CD4-positive, alpha-beta T cell treated with Interleukin-12 subunit alpha and Interleukin-12 subunit beta, for 1 hour (primary cell): ENCODE results near the gene UPK2.
"Not testable (repeated sequence)": the region's sequence is repeated elsewhere in the genome, so short reads cannot be mapped to it uniquely, and the experiment has no call there.

ENCODE experiments used
- DNase-seq: peaks from one replicate; pipeline ENCODE4 v3.0.0-alpha.2; 2020

UPK2 gene

GRCh38 chr11:118939404-118939915 lies 16.6 kb upstream of the UPK2 start:
- no peak for DNase-seq

DNA sequence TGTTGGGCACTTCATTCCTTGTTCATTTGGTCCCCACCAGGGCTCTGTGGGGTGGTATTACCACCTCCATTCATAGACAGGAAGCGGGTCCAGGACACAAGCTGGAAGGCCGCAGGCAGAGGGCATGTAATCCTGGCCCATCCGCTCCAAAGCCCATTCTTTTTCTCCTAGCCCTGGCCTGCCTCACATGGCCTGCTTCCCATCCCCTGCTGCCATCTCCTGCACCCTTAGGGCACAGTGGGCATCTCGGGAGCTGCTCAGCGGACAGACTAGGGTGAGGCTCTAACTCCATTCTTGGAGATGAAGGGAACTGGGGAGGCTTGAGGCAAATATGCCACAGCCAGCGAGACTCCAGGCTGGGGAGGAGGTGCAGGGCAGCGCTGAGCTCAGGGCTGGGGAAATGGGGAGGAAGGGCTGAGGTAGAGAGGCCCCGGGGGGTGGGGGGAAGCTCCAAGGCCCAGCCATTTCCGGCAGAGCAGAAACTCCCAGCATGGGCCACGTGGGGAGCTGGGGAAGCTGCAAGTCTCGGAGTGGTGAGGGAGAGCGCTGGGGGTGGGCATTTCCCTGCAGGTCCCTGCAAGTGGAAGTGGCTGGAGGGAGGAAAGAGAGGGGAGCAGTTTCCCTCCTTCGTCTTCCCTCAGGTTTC lies 16.0 kb upstream of the UPK2 start:
- DNase-seq, result peak; percentile 50

DNA sequence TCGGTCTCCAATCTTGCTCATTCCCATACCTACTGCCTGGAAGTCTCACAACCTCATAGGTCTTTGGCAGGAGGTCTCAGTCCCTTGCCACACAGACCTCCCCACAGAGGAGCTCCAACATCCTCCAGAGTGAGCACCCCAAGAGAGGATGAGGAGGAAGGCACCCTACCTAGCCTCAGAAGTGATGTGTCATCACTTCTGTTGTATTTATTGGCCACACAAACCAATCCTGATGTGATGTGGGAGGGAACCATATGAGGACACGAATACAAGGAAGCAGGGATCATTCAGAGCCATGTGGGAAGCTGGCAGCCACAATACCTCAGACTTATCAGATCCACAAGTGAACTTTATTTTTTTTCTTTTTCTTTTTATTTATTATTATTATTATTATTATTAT lies 9.0 kb upstream of the UPK2 start:
- no peak for DNase-seq

DNA sequence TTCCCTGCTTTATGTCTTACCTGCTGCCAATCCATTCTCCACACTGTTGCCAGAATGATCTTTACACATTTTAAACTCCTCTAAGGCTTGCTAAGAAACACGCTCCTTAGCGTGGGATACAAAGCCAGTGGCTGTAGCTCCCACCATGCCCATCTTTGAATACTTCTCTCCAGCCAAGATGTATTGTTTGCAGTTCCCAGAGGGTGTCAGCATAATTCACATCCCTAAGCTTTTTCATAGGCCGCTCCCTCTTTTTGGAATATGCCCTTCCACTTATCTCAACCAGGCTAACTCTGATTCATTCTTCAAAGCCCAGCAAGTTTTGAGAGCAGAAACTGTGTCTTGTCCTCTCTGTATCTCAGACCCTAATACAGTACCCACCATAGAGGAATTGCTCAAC lies 8.1 kb upstream of the UPK2 start:
- DNase-seq, result no peak

- no peak for DNase-seq
Measured at GRCh38 chr11:118953265-118953664, 2.8 kb upstream of the UPK2 start.

DNA sequence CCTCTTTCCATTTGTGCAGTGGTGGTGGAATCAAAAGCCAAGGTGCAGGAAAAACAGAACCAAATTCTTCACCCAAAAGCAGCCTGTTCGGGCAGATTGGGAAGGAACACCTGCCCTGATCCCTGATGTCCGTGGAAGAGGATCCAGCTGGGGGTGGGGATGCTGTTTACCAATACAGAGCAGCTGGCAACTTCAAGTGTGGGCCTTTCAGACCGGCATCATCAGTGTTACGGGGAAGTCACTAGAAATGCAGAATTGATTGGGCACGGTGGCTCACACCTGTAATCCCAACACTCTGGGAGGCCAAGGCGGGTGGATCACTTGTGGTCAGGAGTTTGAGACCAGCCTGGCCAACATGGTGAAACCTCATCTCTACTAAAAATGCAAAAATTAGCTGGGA lies 2.1 kb upstream of the UPK2 start:
- DNase-seq, result not testable (repeated sequence)

DNA sequence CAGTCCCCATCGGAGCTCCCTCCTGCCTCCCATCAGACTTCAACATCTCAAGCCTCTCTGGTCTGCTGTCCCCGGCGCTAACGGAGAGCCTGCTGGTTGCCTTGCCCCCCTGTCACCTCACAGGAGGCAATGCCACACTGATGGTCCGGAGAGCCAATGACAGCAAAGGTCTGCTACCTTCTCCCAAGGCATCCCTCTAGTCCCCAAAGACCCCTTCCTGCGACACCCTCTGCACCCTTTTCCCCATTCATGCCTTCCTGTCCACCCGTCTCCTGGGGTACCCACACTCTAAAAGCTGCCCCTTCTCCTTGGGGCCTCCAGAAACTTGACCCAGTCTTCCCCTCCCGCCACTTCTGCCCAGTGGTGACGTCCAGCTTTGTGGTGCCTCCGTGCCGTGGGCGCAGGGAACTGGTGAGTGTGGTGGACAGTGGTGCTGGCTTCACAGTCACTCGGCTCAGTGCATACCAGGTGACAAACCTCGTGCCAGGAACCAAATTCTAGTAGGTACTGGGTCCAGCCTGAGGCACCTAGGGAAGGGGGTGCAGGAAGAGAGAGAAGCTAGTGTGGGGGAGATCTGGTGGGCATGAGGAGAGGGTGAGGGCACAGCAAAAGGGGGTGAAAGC lies 860 bp downstream of the UPK2 start:
- DNase-seq, result no peak

- no peak for DNase-seq
Measured at GRCh38 chr11:118957549-118957948, 1.5 kb downstream of the UPK2 start.

DNA sequence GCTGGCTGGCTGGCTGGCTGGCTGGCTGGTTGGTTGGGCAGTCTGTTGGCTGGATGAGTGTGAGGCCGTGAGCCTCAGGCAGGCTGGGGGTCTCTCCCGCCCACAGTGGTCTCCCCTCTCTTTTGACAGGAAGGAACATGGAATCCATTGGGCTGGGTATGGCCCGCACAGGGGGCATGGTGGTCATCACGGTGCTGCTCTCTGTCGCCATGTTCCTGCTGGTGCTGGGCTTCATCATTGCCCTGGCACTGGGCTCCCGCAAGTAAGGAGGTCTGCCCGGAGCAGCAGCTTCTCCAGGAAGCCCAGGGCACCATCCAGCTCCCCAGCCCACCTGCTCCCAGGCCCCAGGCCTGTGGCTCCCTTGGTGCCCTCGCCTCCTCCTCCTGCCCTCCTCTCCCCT lies 1.9 kb downstream of the UPK2 start:
- no peak for DNase-seq

DNA sequence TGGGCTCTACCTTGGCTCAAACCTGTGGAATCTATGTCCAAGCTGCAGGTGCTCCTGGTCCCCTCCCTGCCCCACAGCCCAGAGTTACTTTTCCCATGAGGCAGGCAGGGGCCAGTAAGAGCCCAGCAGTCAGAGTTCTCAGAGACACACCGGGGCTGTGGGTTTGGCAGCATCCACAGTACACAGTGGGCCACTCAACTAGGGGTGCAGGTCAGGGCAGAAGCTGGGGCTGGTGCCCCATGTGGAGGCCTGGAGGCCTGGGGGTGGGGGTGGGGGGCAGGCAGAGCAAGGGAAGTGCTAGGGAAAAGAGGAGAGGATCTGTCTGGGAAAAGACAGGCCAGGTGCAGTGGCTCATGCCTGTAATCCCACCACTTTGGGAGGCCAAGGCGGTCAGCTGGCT lies 2.5 kb downstream of the UPK2 start:
- DNase-seq, result no peak

- DNase-seq, result no peak
Measured at GRCh38 chr11:118961189-118961588, 5.1 kb downstream of the UPK2 start.

DNA sequence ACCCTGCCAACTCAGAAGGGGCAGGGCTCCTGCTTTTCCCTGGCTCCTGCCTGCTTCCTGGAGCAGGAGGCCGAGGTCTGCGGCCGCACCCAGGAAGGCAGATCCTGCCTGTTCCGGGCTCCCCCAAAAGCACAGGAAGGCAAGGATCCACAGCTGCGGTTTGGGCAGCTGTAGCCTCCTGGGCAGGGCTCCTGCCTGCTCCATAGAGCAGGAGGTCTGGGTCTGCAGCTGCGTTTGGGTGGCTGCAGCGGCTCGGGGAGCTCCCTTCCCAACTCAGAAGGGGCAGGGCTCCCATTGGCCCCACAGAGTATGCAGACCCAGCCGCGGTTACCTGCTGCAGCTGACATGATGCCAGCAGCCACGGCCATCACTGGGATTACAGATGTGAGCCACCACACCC lies 5.5 kb downstream of the UPK2 start:
- no peak for DNase-seq

- DNase-seq, result not testable (repeated sequence)
Measured at GRCh38 chr11:118969508-118969907, 13.4 kb downstream of the UPK2 start.

GRCh38 chr11:118971646-118972045 lies 15.5 kb downstream of the UPK2 start, which contains the start of gene FOXR1:
Gene FOXR1, plus strand, starts transcription at chr11:118971761. Its CDS starts 171 bp downstream, at chr11:118971932.
- no peak for DNase-seq

DNA sequence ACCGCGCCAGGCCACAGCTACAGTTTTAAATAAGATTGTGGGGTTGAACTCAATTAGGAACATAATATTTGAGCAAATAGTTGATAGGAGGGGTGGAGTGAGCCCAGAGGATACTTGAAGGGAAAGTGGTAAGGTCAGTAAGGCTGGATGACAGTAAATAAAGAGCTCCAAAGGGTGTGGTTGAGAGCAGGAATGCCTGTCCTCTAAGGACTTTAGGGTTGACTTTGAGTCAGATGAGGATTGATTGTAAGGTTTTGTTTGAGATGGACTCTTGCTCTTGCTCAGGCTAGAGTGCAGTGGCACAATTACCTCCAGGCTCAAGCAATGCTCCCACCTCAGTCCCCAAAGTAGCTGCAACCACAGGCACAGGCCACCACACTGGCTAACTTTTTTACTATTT lies 17.9 kb downstream of the UPK2 start:
- no peak for DNase-seq

GRCh38 chr11:118975771-118976709 lies 19.9 kb downstream of the UPK2 start:
- no peak for DNase-seq

- DNase-seq, result no peak
Measured at GRCh38 chr11:118979434-118979833, 23.3 kb downstream of the UPK2 start.

- no peak for DNase-seq
Measured at GRCh38 chr11:118980191-118980881, 24.2 kb downstream of the UPK2 start.

- not testable (repeated sequence) for DNase-seq
Measured at GRCh38 chr11:118984337-118984736, 28.2 kb downstream of the UPK2 start.

DNA sequence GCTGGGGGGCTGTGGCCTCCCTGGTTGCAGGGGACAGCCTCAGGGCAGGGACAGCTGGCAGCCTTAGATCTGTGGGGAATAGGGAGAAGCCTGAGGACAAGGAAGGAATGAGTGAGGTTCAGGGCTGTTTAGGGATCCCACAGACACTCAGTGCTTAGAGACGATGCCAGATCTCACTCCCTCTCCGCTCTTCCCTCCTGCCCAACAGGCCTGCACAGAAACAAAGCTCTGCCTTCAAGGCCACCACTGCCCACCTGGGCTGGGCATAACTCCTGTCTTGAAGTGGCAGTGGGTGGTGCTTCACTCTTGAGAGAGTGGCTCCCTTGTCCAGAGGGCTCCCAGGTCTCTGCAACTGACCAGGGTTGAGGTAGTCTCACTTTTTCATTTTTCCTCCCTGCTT lies 28.7 kb downstream of the UPK2 start:
- DNase-seq, result no peak

- DNase-seq, result no peak
Measured at GRCh38 chr11:118988280-118988679, 32.2 kb downstream of the UPK2 start.

DNA sequence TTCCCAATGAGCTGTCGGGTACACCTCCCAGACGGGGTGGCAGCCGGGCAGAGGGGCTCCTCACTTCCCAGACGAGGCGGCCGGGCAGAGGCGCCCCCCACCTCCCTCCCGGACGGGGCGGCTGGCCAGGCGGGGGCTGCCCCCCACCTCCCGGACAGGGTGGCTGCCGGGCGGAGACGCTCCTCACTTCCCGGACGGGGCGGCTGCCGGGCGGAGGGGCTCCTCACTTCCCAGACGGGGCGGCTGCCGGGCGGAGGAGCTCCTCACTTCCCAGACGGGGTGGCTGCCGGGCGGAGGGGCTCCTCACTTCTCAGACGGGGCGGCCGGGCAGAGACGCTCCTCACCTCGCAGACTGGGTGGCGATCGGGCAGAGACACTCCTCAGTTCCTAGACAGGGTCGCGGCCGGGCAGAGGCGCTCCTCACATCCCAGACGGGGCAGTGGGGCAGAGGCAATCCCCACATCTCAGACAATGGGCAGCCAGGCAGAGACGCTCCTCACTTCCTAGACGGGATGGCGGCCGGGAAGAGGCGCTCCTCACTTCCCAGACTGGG lies 35.5 kb downstream of the UPK2 start:
- not testable (repeated sequence) for DNase-seq
